DND-41 (cell line): ENCODE measurements around the gene WDFY4.
A peak's percentile ranks its signal among the peaks of the same experiment; 100 is the strongest.

Source experiments
- ATAC-seq: fragments of 200-7000 bp; cut with Tn5 transposase; 3 replicates; pipeline ENCODE4 v1.9.1; 2021; ENCODE audit warnings: low read depth; ENCODE audit not compliant: insufficient read depth
- DNase-seq: peaks from one replicate; pipeline ENCODE4 v3.0.0-alpha.2; 2020
- H2AFZ ChIP-seq: 2 replicates; pipeline ENCODE4 v1.6.0; 2012; ENCODE audit warnings: low read depth, low read length
- H3K27ac ChIP-seq: 2 replicates; pipeline ENCODE4 v1.5.1; 2012; ENCODE audit warnings: low read length, inconsistent platforms
- H3K27me3 ChIP-seq: fragments of 200-600 bp; sonication (generic); 2 replicates; pipeline ENCODE4 v1.6.0; 2012; ENCODE audit warnings: low read length, mild to moderate bottlenecking, inconsistent platforms; ENCODE audit not compliant: insufficient read depth, poor library complexity
- H3K36me3 ChIP-seq: 2 replicates; pipeline ENCODE4 v1.5.1; 2012; ENCODE audit warnings: low read length, inconsistent platforms; ENCODE audit not compliant: insufficient read depth
- H3K4me1 ChIP-seq: 2 replicates; pipeline ENCODE4 v1.5.1; 2012; ENCODE audit warnings: mild to moderate bottlenecking, low read length; ENCODE audit not compliant: insufficient read depth
- H3K4me2 ChIP-seq: 2 replicates; pipeline ENCODE4 v1.6.0; 2012; ENCODE audit warnings: mild to moderate bottlenecking, moderate library complexity, low read length, inconsistent platforms; ENCODE audit not compliant: insufficient read depth
- H3K4me3 ChIP-seq, 2 experiments: fragments of 200-600 bp in 1 of 2; shearing (Covaris generic) in 1 of 2; 2 replicates each; pipeline ENCODE4 v1.5.1; 2012 to 2016; ENCODE audit warnings: inconsistent platforms in 2 of 2, low read length in 2 of 2, mild to moderate bottlenecking in 2 of 2, low read depth in 1 of 2, moderate library complexity in 1 of 2
- H3K79me2 ChIP-seq: 2 replicates; pipeline ENCODE4 v1.6.0; 2012; ENCODE audit warnings: low read length, inconsistent platforms; ENCODE audit not compliant: insufficient read depth
- H3K9ac ChIP-seq: 2 replicates; pipeline ENCODE4 v1.6.0; 2012; ENCODE audit warnings: low read depth, mild to moderate bottlenecking, inconsistent platforms, low read length, moderate library complexity
- H3K9me3 ChIP-seq: 2 replicates; pipeline ENCODE4 v1.5.1; 2012; ENCODE audit warnings: low read length, moderate library complexity, mild to moderate bottlenecking, inconsistent platforms; ENCODE audit not compliant: insufficient read depth, severe bottlenecking
- H4K20me1 ChIP-seq: 2 replicates; pipeline ENCODE4 v1.6.0; 2012; ENCODE audit warnings: low read length; ENCODE audit not compliant: insufficient read depth
- CTCF ChIP-seq: IDR thresholded peaks from 2 replicates; pipeline ENCODE4 v1.5.1; 2012; ENCODE audit warnings: borderline replicate concordance, low read length, moderate library complexity, mild to moderate bottlenecking; ENCODE audit not compliant: poor library complexity, severe bottlenecking; ENCODE audit errors: extremely low read depth
- EZH2 ChIP-seq: IDR thresholded peaks from 3 replicates; pipeline ENCODE4 v1.6.1; 2012; ENCODE audit warnings: borderline replicate concordance, low read depth, mild to moderate bottlenecking, moderate library complexity, low read length, inconsistent platforms; ENCODE audit not compliant: severe bottlenecking

Gene WDFY4

DNA sequence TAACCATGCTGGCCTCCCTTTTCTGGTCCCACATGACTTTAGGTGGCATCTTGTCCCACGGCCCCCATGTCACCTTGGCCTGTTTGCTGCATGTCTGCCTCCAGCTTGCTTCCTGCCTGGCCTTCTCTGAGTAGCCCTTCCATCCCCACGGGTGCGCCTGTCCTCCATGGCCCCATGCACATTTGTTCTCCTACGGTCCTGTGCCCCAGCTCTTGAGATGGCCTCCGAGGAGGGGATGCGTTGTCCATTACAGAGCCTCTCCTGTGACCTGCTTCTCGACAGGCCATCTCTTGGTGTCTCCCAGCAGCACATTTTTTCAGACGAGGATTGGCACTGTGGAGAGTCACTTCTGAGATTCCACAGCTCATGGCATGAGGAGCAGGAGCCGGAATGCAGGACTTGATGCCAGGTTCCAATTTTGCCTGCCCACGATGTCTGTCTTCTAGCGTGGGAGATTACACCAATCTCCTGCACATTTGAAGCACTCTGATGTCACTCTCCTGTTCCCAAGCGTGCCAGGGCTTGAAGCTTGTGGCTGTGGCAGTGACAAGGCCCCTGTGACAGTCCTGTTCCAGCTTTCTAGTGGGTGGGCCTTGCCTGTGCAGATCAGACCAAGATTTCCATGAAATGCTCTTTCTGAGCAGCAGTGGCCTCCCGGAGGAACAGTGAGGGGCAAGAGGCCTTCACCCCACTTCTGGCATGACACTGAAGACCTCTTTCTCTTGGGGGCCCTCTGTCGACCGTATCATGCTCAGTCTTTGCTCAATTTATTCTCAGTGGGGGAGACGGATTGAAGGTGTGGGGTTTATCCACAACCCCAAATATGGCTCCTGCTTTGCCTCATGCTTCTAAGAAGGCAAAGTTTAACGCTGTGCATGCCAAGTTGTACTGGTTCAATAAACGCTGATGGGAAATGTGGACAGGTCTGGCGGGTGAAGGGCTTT lies 13.4 kb downstream of the WDFY4 start:
- no peak overlapping the region for H3K4me3 ChIP-seq
- no peak overlapping the region for H2AFZ ChIP-seq
- no peak overlapping the region for H3K4me2 ChIP-seq
- DNase-seq (no peak), ATAC-seq (no peak)
- H3K4me1 ChIP-seq: no peaks in the 10 kb centered on the region
- no peaks in the 10 kb centered on the region for H3K79me2 ChIP-seq
- peaks cover 3% of the 10 kb centered on the region for H3K27me3 ChIP-seq
- TF ChIP-seq CTCF: no peak
- no peak for TF ChIP-seq EZH2
- H3K9ac ChIP-seq: no peak overlapping the region
- no peaks in the 10 kb centered on the region for H3K9me3 ChIP-seq
- no peaks in the 10 kb centered on the region for H4K20me1 ChIP-seq
- H3K27ac ChIP-seq: no peak overlapping the region
- H3K36me3 ChIP-seq: no peaks in the 10 kb centered on the region

GRCh38 chr10:48699011-48699627 lies 14.4 kb downstream of the WDFY4 start:
- peaks cover 1% of the 10 kb centered on the region for H3K27me3 ChIP-seq

DNA sequence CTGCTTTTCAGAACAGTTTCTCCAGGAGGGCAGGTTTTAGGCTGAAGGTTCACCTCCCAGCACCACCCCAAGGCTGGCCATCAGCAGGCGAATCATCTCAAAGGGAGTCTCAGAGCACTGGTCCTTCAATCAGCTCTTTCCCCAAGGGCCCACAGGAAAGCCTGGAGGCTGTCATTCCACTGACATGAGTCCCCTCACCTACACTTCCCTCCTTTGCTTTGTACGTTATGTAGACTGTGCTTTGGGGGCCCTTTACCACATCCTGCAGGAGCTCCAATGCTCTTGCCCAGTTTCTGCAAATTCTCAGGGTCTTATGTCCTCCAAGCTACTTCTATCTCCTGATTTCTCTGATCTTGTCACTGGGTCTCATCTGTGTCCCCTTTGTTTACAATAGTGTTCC lies 15.4 kb downstream of the WDFY4 start:
- no peak overlapping the region for H2AFZ ChIP-seq
- H3K27me3 ChIP-seq: no peaks in the 10 kb centered on the region
- DNase-seq: no peak
- H3K9ac ChIP-seq: no peak overlapping the region
- no peak overlapping the region for H3K4me2 ChIP-seq
- ATAC-seq: 0 out of 3 replicates have a peak, but pooled peaks have one; percentile 35
- TF ChIP-seq CTCF (no peak), EZH2 (no peak)
- no peak overlapping the region for H3K4me3 ChIP-seq
- H4K20me1 ChIP-seq: no peaks in the 10 kb centered on the region
- H3K79me2 ChIP-seq: no peaks in the 10 kb centered on the region
- H3K9me3 ChIP-seq: no peaks in the 10 kb centered on the region
- no peak overlapping the region for H3K27ac ChIP-seq
- no peaks in the 10 kb centered on the region for H3K36me3 ChIP-seq
- H3K4me1 ChIP-seq: no peaks in the 10 kb centered on the region

More at GRCh38 chr10:48699011-48699627, 14.4 kb downstream of the WDFY4 start:
- H3K27ac ChIP-seq: no peak overlapping the region
- DNase-seq: no peak
- H3K9ac ChIP-seq: no peak overlapping the region
- no peak for ATAC-seq
- H3K9me3 ChIP-seq: no peaks in the 10 kb centered on the region
- no peak for TF ChIP-seq CTCF
- TF ChIP-seq EZH2: no peak
- no peaks in the 10 kb centered on the region for H3K4me1 ChIP-seq
- H3K36me3 ChIP-seq: no peaks in the 10 kb centered on the region
- H3K4me3 ChIP-seq: no peak overlapping the region
- H2AFZ ChIP-seq: no peak overlapping the region
- no peaks in the 10 kb centered on the region for H4K20me1 ChIP-seq
- H3K79me2 ChIP-seq: no peaks in the 10 kb centered on the region
- no peak overlapping the region for H3K4me2 ChIP-seq
